ENCODE measurements around the gene TMEM151B.

Gene TMEM151B

DNA sequence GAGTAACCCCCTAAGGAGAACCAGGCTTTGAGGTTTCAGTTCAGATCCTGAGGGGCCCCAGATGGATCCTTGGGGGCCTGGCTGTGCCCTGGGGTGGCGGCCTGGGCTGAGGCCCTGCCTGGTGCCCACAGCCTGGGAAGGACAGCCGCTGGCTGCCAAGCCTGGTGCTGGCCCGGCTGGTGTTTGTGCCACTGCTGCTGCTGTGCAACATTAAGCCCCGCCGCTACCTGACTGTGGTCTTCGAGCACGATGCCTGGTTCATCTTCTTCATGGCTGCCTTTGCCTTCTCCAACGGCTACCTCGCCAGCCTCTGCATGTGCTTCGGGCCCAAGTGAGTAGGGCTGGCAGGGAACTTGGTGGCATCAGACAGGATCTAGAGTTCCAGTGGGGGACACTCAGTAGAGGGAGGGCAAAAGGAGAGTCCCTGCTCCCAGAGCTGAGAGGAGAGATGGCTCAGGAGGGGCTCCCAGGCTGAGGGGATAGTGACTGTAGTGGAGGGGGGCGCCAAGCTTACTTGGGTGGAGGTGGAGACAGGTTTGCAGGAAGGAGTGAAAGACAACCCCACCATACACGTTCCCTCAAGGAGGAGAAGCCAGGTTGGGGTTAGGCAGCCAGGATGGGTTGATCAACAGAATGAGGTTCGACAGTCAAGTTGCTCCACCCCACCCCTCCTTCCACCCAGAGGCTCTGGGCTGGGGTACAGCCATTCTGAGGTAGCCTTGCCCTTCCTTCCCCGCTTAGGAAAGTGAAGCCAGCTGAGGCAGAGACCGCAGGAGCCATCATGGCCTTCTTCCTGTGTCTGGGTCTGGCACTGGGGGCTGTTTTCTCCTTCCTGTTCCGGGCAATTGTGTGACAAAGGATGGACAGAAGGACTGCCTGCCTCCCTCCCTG lies 37.3 kb upstream of the TMEM151B start:
- no peak for DNase-seq (ENCODE audit: low spot score)

DNA sequence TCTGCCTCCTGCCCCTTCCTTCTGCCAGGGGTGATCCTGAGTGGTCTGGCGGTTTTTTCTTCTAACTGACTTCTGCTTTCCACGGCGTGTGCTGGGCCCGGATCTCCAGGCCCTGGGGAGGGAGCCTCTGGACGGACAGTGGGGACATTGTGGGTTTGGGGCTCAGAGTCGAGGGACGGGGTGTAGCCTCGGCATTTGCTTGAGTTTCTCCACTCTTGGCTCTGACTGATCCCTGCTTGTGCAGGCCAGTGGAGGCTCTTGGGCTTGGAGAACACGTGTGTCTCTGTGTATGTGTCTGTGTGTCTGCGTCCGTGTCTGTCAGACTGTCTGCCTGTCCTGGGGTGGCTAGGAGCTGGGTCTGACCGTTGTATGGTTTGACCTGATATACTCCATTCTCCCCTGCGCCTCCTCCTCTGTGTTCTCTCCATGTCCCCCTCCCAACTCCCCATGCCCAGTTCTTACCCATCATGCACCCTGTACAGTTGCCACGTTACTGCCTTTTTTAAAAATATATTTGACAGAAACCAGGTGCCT lies 36.6 kb upstream of the TMEM151B start:
- no peak for DNase-seq (ENCODE audit: low spot score)

DNA sequence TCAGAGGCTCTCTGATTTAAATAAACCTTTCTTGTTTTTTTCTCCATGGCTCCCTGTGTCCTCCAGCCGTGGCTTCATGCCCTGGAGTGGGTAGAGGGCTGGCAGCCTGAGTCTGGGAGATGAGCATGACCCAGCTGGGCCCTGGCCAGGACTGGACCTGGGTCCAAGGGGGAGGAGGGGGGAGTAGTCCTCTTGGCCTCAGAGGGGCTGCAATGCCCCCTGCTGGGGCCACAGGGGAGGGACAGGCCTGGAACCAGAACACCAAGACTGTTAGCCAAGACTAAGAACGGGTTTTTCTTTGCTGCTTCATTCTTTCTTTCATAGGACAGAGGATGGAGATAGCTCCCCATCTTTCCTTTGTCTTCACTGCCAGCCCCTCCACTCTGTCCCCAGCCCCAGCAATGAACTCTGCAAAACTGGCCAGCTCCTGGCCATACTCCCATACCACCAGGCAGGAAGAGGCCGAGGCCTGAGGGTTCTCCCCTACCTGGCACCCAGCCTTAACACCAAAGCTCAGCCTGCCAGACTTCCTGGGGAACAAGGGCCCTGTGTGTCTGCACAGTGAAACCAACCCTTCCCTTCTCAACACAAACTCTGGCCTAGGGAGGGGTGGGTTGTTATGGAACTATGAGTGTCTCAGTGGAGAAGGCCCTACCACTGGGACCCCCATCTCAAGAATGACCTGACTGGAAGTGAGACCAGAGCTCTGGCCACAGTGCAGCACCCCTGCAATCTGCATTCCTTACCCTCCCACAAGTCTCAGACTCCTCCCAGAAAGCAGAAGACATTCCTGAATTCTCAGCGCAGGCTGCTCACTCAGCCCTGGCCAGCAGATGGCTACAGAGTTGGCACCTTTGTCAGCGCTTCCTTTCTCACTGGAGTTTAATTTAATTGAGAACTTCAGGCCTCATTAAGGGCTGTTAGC lies 35.9 kb upstream of the TMEM151B start:
- peak; percentile 70 for DNase-seq (ENCODE audit: low spot score)

DNA sequence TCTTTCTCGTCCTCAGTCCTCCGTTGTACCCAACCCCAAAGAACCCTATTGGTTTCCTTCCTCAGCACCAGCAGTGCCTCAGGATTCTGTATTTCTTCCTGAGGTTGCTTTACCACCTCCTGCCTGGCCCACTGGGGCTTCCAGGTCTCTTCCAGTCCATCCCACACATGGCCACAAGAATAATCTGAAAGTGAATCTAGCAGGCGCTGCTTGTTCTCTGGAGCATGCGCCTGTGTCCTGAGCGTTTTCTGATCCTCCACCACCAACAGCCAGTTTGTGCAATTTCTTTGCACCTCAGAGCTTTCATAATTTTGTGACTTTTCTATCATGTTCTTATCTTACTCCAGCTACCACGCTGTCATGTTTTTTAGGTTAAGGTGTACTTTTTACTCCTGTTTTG lies 35.0 kb upstream of the TMEM151B start:
- DNase-seq (ENCODE audit: low spot score): no peak

DNA sequence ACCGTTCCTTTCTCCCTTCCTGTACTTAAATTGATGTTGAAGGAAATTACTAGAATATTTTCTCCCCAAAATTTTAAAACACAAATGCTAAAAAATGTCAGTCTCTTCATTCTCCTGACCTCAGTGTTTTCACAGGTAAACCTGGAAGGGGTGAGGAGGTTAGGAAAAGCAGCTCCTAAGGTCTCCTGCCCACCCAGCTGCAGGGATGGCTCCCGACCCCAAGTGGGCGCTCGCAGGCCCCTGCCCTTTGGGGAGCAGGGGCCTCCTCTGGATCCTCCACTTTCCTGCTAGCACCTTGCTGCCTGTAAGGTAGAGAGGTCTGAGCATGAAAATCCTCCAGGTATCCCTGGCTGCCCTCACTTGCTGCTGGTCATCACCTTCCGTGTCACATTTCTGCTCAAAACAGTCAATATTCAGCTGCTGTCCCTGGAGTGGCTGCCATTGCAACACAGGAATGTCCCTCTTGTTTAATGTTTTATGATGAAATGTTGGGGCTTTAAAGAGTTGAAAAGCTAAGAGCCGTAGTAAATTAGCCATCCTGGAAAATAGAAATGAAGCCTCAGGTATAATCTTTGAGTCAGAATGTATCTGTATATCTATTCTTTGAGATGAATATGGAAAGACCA lies 34.2 kb upstream of the TMEM151B start:
- no peak for DNase-seq (ENCODE audit: low spot score)

DNA sequence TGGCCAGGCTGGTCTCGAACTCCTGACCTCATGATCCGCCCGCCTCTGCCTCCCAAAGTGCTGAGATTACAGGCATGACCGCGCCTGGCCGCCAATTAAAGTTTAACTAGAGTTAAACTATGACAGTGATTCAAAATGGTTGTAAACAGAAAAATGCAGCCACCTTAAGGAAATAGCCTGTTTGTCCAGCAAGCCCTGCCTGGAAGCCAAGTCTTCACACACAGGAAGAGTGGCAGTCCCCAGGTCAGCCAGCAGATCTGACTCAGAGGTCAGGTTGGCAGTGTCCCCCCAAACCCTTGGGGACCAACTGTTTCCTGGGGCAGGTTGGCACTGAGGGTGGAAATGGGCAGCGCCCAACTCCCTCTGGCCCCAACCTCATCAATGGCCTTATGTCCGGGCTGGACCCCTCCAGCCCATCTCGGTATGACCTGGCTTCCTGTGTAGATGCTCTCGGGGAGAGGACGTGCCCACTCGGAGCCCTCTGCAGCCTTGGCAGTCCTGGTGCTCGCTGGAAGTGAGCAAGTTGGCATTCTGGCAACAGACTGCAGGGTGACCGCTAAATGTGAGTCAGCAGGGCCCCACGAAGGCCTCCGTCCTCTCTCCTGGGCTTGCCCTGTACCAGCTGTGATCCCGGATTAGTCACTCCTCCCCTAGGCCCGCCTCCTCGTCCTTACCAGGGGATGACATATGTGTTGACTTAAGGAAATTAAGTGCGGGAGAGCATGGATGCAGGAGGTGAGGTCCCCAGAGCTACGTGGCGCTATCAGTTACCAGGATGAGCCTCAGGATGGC lies 33.0 kb upstream of the TMEM151B start:
- peak; percentile 41 for DNase-seq (ENCODE audit: low spot score)

DNA sequence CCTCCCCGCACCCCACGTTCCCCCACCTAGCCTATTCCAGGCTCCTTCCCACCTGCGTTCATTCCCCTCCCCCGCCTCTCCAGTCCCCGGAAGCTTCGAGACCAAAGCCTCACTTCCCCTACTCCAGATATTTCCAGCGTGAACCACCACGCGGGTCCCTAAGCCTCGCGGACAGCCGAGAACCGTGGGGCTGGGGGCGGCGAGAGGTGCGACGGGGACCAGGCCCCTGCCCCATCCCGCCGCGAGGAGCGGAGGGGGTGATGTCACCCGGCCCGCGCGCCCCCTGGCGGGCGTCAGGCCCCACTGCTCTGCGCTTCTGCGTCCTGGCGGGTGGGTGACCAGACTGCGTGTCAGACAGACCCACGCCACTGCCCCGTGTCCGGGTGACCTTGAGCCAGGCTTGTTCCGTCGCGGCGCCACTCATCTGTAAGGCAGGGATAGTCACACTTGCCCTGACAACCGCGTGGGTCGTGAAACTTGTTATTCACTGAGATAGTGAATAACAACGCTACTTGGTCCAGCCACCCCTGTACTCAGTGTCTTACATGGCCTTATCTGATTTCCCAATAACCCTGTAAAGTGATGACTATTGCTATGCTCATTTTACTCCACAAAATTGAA lies 32.3 kb upstream of the TMEM151B start:
- DNase-seq (ENCODE audit: low spot score): peak; percentile 81

DNA sequence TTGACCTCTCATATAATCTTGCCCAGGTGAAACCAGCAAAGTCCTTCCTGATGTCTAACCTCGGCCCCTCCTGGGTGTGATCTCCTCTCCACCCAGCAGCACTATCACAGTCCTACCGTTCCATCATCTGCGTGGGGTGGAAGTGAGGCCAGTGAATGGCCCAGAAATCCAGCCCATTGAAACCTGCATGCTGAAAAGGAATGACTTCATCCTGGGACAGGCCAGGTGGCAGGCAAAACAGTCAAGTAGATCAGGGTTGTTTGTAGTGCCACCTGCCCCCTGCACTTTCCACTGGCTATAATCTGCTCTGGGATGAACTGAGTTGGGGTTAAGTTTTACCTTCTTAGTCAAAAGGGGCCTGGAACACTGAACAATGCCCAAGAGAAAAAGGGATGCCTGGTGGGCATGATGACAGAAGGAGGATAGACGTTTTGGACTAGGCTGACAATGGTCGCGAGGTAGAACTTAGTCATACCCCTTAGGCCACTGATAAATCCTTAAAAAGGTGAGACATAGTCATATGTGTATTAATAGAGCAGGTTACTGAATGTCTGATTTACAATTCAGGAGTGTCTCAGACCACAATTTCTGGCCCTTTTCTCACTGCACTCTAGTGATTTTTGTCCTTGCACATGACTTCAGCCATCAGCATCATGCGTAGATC lies 31.4 kb upstream of the TMEM151B start:
- DNase-seq (ENCODE audit: low spot score): no peak

DNA sequence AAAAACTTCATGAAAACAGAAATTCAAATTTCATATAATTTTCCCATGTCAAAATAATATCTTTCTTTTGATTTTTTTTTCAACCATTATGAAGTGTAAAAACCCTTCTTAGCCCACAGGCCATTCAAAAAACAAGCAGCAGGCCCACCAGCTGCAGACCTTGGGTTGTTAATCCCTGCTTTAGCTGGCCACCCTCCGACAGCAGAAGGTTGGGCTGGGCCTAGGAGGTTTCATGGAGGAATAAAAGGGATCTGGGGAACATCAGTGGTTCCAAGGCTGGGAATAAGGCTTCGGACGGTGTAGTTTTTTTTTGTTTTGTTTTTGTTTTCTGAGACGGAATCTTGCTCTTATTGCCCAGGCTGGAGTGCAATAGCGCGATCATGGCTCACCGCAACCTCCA lies 26.9 kb upstream of the TMEM151B start:
- no peak for DNase-seq (ENCODE audit: low spot score)

DNA sequence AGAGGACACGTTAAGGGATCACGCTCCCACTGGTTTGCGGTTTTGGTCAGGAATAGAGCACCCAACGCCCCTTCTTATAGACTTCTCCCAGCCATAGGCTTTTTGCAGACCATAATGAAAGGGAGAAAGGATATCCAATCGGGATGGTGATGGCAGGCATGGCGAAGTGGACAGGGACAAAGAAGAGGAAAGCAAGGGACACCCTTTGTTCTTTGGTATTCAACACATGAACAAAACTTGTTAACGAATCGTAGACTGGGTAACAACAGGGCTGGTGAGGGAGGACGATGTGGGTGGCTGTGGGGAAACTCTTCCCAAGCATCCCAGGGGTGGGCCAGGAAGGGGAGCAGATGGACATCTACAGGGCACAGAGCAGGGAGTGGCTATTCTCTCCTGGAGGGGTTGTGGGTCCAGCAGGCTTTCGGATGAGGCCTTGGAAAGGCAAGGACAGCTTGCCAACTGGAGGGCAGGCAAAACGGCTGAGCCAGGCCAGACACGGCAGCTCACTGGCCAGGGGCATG lies 24.8 kb upstream of the TMEM151B start:
- no peak for DNase-seq (ENCODE audit: low spot score)

DNA sequence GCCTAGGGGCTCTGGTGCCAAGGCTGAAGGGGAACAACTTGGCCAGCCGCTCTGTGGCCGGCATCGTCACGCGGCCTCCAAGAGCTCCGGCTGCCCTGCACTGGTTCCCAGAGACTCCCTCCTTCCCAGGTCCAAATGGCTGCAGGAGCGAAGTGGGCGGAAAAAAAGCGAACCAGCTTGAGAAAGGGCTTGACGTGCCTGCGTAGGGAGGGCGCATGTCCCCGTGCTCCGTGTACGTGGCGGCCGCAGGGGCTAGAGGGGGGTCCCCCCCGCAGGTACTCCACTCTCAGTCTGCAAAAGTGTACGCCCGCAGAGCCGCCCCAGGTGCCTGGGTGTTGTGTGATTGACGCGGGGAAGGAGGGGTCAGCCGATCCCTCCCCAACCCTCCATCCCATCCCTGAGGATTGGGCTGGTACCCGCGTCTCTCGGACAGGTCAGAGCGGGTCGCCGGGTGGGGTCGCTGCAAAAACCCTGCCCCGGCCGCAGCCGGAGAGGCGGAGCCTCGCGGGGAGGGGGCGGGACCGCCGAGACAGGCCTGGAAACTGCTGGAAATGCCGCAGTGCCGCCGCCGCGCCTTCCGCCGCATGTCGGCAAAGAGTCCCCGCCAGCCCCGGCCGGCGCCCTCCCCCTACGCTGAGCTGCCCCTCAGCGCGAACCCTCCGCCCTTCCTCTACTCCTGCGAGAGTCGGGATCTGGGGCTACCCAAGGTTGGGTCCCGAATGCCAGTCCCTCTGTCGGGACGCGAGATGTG lies 24.2 kb upstream of the TMEM151B start:
- DNase-seq (ENCODE audit: low spot score): peak; percentile 84

DNA sequence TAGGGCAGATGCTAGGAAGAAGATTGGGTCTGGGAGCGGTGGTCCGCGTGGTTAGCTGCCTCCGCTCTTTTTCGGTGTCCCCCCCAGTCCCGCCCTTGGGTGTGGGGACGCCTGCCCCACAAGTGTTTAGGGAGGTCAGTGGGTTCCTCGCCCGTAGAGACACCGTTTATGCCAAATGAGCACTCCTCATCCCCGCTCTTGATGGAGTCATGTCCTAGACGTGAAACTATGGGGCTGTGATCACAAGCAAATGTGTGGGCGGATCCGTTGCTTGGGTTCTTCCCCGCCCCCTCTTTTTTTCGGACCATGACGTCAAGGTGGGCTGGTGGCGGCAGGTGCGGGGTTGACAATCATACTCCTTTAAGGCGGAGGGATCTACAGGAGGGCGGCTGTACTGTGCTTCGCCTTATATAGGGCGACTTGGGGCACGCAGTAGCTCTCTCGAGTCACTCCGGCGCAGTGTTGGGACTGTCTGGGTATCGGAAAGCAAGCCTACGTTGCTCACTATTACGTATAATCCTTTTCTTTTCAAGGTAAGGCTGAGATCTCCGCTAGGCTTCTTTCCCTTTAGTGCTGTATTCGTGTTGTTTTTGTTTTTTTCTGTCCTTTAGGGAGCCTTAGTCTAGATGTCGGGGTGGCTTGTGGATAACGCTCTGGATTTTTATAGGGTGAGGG lies 23.4 kb upstream of the TMEM151B start, which contains the start of gene HSP90AB1:
HSP90AB1 (plus strand) TSS at position 439 of the 675 bp plus-strand sequence. CDS start 1,529 bp downstream, outside the sequence.
- peak; percentile 99 for DNase-seq (ENCODE audit: low spot score)

DNA sequence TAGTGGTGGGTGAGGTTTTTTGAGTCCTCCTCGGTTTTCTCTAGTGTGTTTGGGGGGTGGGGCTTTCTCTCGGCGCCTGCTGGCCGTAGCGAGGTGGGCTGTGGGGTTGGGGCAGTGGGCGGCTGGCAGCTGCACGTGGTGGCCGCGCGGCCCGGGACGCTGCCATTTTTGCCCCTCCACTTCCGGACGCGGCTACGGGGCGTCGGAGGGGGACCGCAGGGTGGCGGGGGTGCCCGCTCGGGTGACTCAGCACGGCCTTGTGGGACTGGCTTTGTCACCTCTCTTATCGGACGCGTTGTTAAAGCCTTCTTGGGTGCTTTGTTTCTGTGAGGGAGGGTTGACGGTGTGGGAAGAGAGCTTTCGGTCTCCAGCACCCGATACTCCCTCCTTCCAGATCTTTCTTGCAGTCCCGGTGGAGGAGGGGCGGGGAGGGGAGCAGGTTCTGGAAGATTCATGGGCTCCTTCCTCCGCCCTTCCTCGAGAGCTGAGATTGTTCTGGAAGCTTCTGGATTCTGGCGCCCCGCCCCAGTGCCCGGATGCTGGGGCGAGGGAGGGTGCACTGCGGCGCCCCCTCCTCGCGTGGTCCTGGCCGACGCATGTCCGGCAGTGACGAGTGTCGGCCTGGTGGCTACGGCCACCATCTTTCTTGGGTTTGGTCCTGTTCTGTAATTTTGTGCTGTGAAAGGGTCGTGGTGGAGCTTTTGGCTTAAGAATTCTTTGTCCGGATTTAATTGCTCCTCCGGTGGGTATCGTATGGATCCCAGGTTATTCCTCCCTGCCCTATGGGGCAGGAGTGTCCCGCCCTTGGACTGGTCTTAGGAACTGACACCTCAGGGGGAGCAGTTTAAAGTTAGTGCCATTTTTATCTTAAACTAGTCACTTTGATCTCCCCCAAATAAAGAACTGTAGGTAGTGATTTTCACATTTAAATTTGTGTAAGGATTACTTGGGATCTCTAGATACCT lies 22.6 kb upstream of the TMEM151B start:
- DNase-seq (ENCODE audit: low spot score): peak; percentile 64

DNA sequence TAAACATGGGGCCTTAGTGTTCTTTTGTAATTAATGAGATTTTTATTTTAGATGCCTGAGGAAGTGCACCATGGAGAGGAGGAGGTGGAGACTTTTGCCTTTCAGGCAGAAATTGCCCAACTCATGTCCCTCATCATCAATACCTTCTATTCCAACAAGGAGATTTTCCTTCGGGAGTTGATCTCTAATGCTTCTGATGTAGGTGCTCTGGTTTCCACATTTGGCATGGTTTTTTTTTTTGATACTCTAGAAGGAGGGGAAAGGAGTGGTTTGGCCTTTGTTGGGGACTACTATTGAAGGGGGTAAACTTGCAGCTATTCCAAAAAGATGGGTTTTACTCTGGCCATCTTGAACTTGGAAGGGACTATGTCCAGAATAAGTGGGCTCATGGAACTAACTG lies 21.7 kb upstream of the TMEM151B start:
- no peak for DNase-seq (ENCODE audit: low spot score)

DNA sequence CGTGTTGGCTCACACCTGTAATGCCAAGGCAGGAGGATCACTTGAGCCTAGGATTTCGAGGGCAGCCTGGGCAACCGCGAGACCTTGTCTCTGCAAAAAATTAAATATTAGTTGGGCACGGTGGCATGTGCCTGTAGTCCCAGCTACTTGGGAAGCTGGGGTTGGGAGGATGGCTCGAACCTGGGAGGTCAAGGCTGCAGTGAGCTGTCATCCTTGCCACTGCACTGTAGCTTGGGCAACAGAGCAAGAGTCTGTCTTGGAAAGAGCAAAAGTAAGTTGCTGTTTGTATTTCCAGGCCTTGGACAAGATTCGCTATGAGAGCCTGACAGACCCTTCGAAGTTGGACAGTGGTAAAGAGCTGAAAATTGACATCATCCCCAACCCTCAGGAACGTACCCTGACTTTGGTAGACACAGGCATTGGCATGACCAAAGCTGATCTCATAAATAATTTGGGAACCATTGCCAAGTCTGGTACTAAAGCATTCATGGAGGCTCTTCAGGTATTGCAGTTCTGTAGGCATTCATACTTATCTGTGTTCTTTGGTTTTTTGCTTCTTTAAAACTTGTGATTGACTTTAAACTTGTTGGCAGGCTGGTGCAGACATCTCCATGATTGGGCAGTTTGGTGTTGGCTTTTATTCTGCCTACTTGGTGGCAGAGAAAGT lies 21.0 kb upstream of the TMEM151B start:
- peak; percentile 25 for DNase-seq (ENCODE audit: low spot score)

DNA sequence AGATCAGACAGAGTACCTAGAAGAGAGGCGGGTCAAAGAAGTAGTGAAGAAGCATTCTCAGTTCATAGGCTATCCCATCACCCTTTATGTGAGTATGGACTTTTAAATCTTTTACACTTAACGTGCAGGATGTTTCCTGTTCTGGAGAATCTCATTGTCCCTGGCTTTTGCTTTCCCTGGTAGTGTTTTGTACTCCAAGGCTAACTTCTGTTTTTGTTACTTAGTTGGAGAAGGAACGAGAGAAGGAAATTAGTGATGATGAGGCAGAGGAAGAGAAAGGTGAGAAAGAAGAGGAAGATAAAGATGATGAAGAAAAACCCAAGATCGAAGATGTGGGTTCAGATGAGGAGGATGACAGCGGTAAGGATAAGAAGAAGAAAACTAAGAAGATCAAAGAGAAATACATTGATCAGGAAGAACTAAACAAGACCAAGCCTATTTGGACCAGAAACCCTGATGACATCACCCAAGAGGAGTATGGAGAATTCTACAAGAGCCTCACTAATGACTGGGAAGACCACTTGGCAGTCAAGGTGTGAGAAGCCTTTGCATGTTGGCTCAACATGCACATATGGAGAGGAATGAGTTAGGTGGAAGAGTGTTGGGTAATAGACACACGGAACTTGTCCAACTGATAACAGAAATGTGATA lies 20.1 kb upstream of the TMEM151B start:
- no peak for DNase-seq (ENCODE audit: low spot score)

Measured in NAMALWA (cell line).